Gastroesophageal sphincter (tissue), 4 donors: ENCODE data around the gene SNTG2. TPM values are rescaled to one million over a fixed set of nuclear protein-coding genes. Genes with fewer than 3 reads are reported as not detected.
A peak's percentile ranks its signal among the peaks of the same experiment; 100 is the strongest.

Experiments used
- ATAC-seq: fragments of 150-250 bp; one replicate; pipeline ENCODE4 v1.9.1; 2016; ENCODE audit warnings: mild to moderate bottlenecking, moderate library complexity
- H3K27ac ChIP-seq, 4 donors: fragments of 200-600 bp; sonication (generic) in 3 of 4; 1 replicate in 3 of 4; 2 replicates in 1 of 4; pipeline ENCODE4 v1.5.1; 2016 to 2019
- H3K27me3 ChIP-seq: fragments of 200-600 bp; sonication (generic); one replicate; pipeline ENCODE4 v1.5.1; 2019
- H3K36me3 ChIP-seq, 2 donors: fragments of 200-600 bp; sonication (generic); one replicate each; pipeline ENCODE4 v1.5.1; 2019; ENCODE audit warnings: control low read depth in 1 of 2
- H3K4me1 ChIP-seq, 3 donors: fragments of 200-600 bp; sonication (generic); 1 replicate in 2 of 3; 2 replicates in 1 of 3; pipeline ENCODE4 v1.5.1; 2016 to 2019; ENCODE audit warnings: control low read depth in 2 of 3
- H3K4me3 ChIP-seq, 2 donors: fragments of 200-600 bp; sonication (generic); one replicate each; pipeline ENCODE4 v1.5.1; 2019; ENCODE audit warnings: mild to moderate bottlenecking in 1 of 2, moderate library complexity in 1 of 2
- H3K9me3 ChIP-seq, 3 donors: fragments of 200-600 bp; sonication (generic); one replicate each; pipeline ENCODE4 v1.5.1; 2017 to 2019; ENCODE audit warnings: control low read depth in 2 of 3
- EP300 ChIP-seq: sonication (generic); formaldehyde crosslinking; IDR thresholded peaks from one replicate; pipeline ENCODE4 v1.6.1; 2017; ENCODE audit warnings: antibody characterized with exemption, mild to moderate bottlenecking
- POLR2A ChIP-seq, 2 donors: fragments of 450-650 bp; IDR thresholded peaks; one replicate each; pipeline ENCODE4 v1.6.1; 2017; ENCODE audit warnings: antibody characterized with exemption in 2 of 2, mild to moderate bottlenecking in 2 of 2, moderate library complexity in 1 of 2
- POLR2AphosphoS5 ChIP-seq: sonication (generic); formaldehyde crosslinking; IDR thresholded peaks from one replicate; pipeline ENCODE4 v1.6.1; 2017; ENCODE audit warnings: antibody characterized with exemption
- WGBS, 2 donors: methylation state at CpG; one replicate each; pipeline ENCODE4 v1.1.5; 2018; ENCODE audit warnings: low coverage in 1 of 2; 5-methylcytosine and 5-hydroxymethylcytosine counted together
- total RNA-seq, 4 donors: library from RNA; depleted of rRNA; stranded (reverse); fragments of >200 nt; gene quantifications; one replicate each; pipeline ENCODE4 v1.1.0, GENCODE V29; 2016
- TF ChIP-seq, protein P1 (sequence below), 4 experiments: fragments of 200-600 bp in 2 of 4; fragments of 450-650 bp in 2 of 4; sonication (generic) in 1 of 4; IDR thresholded peaks; one replicate each; pipeline ENCODE4 v1.5.1; 2017 to 2019; ENCODE audit warnings: antibody characterized with exemption in 4 of 4, mild to moderate bottlenecking in 2 of 4, moderate library complexity in 2 of 4

Gene SNTG2
- total RNA-seq, 4 donors from 2014 or later: 1.5 to 7.9 (median 4.3) TPM

DNA sequence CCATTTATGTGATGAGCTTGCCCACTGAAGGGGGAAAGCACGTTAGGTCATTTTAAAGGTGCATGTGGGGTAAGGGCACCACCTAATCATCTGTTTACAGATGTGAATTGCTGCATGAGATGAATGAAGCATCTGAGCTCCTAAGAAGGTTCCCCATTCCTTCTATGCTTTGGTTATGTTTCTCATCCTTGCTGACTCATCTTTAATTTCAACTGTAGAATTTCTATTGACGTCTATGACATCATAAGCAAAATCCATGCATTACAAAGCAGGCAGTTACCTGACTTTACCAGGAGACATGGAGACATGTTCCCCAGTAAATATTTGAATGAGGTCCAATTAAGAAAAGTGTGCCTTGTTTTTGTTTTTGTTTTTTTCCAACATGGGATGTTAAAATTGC is 2.8 kb downstream of the SNTG2 start:
- Histone ChIP-seq H3K36me3 (no peaks in the 10 kb centered on the region), H3K27ac (peak overlapping the region in 1 of 4 donors; percentile 6), H3K4me1 (peaks cover 0 to 24% (median 9%) of the 10 kb centered on the region in 3 donors), H3K27me3 (peaks cover 79% of the 10 kb centered on the region), H3K9me3 (no peaks in the 10 kb centered on the region), H3K4me3 (no peak overlapping the region)
- 35 to 65% methylated on average over 2 of the region's 2 CpGs for WGBS, 2 donors
- no peak for ATAC-seq
- TF ChIP-seq POLR2AphosphoS5 (no peak), EP300 (no peak), POLR2A (IDR thresholded peaks at IDR 0.05) (no peak)
- TF ChIP-seq, protein P1, sequence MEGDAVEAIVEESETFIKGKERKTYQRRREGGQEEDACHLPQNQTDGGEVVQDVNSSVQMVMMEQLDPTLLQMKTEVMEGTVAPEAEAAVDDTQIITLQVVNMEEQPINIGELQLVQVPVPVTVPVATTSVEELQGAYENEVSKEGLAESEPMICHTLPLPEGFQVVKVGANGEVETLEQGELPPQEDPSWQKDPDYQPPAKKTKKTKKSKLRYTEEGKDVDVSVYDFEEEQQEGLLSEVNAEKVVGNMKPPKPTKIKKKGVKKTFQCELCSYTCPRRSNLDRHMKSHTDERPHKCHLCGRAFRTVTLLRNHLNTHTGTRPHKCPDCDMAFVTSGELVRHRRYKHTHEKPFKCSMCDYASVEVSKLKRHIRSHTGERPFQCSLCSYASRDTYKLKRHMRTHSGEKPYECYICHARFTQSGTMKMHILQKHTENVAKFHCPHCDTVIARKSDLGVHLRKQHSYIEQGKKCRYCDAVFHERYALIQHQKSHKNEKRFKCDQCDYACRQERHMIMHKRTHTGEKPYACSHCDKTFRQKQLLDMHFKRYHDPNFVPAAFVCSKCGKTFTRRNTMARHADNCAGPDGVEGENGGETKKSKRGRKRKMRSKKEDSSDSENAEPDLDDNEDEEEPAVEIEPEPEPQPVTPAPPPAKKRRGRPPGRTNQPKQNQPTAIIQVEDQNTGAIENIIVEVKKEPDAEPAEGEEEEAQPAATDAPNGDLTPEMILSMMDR (IDR thresholded peaks at IDR 0.05): no peak

DNA sequence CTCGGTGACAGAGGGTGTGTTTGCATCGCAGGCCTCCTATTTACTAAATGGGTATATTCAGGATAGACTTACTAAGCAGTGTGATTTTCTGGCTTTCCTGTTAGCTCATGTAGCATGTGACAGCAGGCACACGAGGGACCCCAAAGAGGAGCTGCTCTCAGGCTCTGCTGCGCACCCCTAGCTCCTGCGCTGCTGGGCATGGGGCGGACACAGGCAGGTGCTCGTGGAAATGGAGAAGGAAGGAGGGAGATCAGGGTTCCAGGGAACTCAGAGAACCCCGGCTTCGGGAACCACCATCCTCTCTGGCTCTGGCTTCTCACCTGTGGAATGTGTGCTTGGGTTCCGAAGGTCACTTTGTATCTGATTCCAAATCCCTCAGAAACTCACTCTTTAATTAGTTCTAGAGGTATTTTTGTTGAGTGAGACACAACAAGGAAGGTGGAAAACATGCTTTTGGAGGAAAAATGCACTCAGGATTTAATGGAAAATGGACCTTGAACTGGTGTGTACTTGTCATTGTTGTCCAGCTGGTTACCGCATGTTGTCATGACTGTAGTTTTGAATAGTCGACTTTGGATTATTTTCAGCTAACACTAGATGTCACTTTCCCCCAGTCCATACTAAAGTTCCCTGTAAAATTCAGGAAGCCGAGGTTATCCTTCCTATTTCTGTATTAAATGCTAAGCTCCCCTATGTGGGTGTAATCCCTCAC is 3.5 kb downstream of the SNTG2 start:
- ATAC-seq: no peak

GRCh38 chr2:954687-955000 is 4.0 kb downstream of the SNTG2 start:
- Histone ChIP-seq H3K4me1 (peaks cover 0 to 18% (median 7%) of the 10 kb centered on the region in 3 donors), H3K27me3 (peaks cover 72% of the 10 kb centered on the region), H3K9me3 (no peaks in the 10 kb centered on the region), H3K36me3 (no peaks in the 10 kb centered on the region), H3K27ac (no peak overlapping the region), H3K4me3 (no peak overlapping the region)
- TF ChIP-seq, protein P1 (IDR thresholded peaks at IDR 0.05): no peak
- TF ChIP-seq POLR2A (IDR thresholded peaks at IDR 0.05) (no peak), EP300 (no peak), POLR2AphosphoS5 (no peak)
- 31 to 40% methylated on average over 1 of the region's 1 CpG for WGBS, 2 donors
- no peak for ATAC-seq

More for the DNA sequence above, 3.5 kb downstream of the SNTG2 start:
- H3K36me3 ChIP-seq: no peaks in the 10 kb centered on the region
- peaks cover 72% of the 10 kb centered on the region for H3K27me3 ChIP-seq
- no peaks in the 10 kb centered on the region for H3K9me3 ChIP-seq
- TF ChIP-seq, protein P1 (IDR thresholded peaks at IDR 0.05): peak in 1 of 4 experiments; percentile 19
- TF ChIP-seq EP300 (no peak), POLR2AphosphoS5 (no peak), POLR2A (IDR thresholded peaks at IDR 0.05) (no peak)
- peaks cover 0 to 23% (median 9%) of the 10 kb centered on the region in 3 donors for H3K4me1 ChIP-seq
- H3K27ac ChIP-seq: peak overlapping the region in 1 of 4 donors; percentile 6
- H3K4me3 ChIP-seq: no peak overlapping the region
- WGBS, 2 donors: 60 to 61% methylated on average over 8 to 9 of the region's 13 CpGs

DNA sequence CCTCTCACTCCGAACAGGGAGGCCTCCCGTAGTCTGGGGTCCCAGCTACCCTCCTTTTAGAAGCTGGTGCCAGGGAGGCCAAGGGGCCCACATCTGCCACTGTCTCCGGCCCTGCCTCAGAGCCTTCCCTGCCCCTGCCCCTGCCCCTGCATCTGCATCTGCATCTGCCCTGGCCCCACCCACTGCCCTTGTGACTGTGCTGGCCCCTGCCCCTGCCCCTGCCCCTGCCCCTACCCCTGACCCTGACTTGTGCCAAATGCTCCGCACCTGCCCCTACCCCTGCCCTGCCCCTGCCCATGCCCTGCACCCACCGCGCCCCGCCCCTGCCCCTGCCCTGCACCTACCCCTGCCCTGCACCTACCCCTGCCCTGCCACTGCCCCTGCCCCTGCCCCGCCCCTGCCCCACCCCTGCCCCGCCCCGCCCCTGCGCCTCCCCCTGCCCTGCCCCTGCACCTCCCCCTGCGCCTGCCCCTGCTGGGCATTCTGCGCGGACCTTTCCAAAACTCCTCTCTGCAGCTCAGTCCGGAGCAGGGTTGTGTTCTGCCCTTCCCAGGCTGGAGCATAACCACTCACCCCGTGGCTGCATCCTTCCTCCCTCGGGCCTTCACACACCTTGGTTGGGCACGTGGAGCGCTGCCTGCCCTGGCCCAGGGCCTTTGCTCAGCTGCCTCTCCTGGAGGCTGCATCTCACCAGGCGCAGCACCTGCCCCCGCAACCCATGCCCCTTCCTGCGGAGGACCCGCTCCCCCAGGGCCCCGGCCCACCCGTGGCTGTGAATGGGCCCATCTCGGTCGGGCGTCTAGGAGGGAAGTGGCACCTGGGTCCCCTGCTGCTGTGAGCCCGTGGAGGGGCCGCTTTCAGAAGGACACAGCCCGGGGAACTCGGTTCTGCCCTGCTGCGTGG is 5.4 kb downstream of the SNTG2 start:
- TF ChIP-seq EP300: no peak
- no peak for TF ChIP-seq POLR2A (IDR thresholded peaks at IDR 0.05)
- TF ChIP-seq POLR2AphosphoS5: no peak
- TF ChIP-seq, protein P1 (IDR thresholded peaks at IDR 0.05): no peak
- Histone ChIP-seq H3K27ac (no peak overlapping the region), H3K4me3 (no peak overlapping the region), H3K36me3 (no peaks in the 10 kb centered on the region), H3K4me1 (peaks cover 0 to 4% (median 0%) of the 10 kb centered on the region in 3 donors), H3K9me3 (no peaks in the 10 kb centered on the region), H3K27me3 (peaks cover 67% of the 10 kb centered on the region)
- ATAC-seq: no peak
- WGBS, 2 donors: 76 to 80% methylated on average over 3 to 4 of the region's 33 CpGs
